WERI-Rb-1 (cell line): ENCODE results near the gene KIF1A.
"Not testable (repeated sequence)": the region's sequence is repeated elsewhere in the genome, so short reads cannot be mapped to it uniquely, and the experiment has no call there.

Source experiments
- DNase-seq: peaks from one replicate; pipeline ENCODE4 v3.0.0-alpha.2; 2020
- H3K27ac ChIP-seq: fragments of 250-450 bp; sonication (Bioruptor Pico); 2 replicates; pipeline ENCODE4 v1.5.1; 2020; ENCODE audit warnings: mild to moderate bottlenecking, moderate library complexity
- H3K27me3 ChIP-seq: fragments of 250-450 bp; sonication (Bioruptor Pico); 2 replicates; pipeline ENCODE4 v1.5.1; 2021; ENCODE audit warnings: mild to moderate bottlenecking, low read depth, moderate library complexity; ENCODE audit not compliant: insufficient read depth, severe bottlenecking
- H3K36me3 ChIP-seq: fragments of 250-450 bp; sonication (Bioruptor Pico); 2 replicates; pipeline ENCODE4 v1.5.1; 2020; ENCODE audit warnings: mild to moderate bottlenecking, moderate library complexity
- H3K4me3 ChIP-seq: 2 replicates; pipeline ENCODE4 v1.5.1; 2011; ENCODE audit warnings: low read depth, mild to moderate bottlenecking, control low read depth, low read length
- H3K9me3 ChIP-seq: fragments of 250-450 bp; sonication (Bioruptor Pico); 2 replicates; pipeline ENCODE4 v1.5.1; 2021; ENCODE audit warnings: mild to moderate bottlenecking, moderate library complexity; ENCODE audit not compliant: severe bottlenecking
- CTCF ChIP-seq: IDR thresholded peaks from 2 replicates; pipeline ENCODE4 v1.5.1; 2011; ENCODE audit warnings: low read depth, mild to moderate bottlenecking, control low read depth, inconsistent platforms, low read length

Gene KIF1A

DNA sequence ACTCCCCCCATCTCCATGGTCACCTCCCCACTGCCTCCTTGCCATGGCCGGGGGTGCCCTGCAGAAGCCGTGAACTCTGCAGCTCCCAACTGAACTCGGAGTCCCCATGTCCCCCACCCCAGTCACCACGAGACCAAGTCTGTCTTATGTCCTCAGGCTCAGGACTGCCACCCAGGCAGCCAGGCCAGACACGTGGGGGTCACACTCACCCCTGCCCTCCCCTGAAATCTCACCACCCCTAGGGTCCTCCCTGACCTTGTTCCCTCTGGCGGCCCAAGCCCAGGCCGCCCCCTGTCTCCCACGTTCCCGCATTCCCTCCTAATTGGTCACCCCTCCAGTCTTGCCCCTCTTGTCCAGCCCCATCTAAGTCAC, 117.4 kb downstream of the KIF1A start:
- H3K27me3 ChIP-seq = no peaks in the 10 kb centered on the region
- no peak for TF ChIP-seq CTCF
- DNase-seq = no peak
- no peak overlapping the region for H3K4me3 ChIP-seq
- no peak overlapping the region for H3K27ac ChIP-seq
- H3K9me3 ChIP-seq = no peaks in the 10 kb centered on the region
- H3K36me3 ChIP-seq = no peaks in the 10 kb centered on the region

- no peak for DNase-seq
- TF ChIP-seq CTCF = 0 out of 2 replicates have a peak, but pooled peaks have one; percentile 25
- no peaks in the 10 kb centered on the region for H3K36me3 ChIP-seq
- H3K27me3 ChIP-seq = no peaks in the 10 kb centered on the region
- H3K27ac ChIP-seq = no peak overlapping the region
- H3K9me3 ChIP-seq = no peaks in the 10 kb centered on the region
- no peak overlapping the region for H3K4me3 ChIP-seq
These were observed 118.0 kb downstream of the KIF1A start for GRCh38 chr2:240701736-240702639.

- Histone ChIP-seq H3K36me3 (no peaks in the 10 kb centered on the region), H3K27ac (no peak overlapping the region), H3K27me3 (no peaks in the 10 kb centered on the region), H3K9me3 (no peaks in the 10 kb centered on the region), H3K4me3 (no peak overlapping the region)
- no peak for TF ChIP-seq CTCF
- DNase-seq = no peak
These were observed 118.8 kb downstream of the KIF1A start for GRCh38 chr2:240701091-240701735.

DNA sequence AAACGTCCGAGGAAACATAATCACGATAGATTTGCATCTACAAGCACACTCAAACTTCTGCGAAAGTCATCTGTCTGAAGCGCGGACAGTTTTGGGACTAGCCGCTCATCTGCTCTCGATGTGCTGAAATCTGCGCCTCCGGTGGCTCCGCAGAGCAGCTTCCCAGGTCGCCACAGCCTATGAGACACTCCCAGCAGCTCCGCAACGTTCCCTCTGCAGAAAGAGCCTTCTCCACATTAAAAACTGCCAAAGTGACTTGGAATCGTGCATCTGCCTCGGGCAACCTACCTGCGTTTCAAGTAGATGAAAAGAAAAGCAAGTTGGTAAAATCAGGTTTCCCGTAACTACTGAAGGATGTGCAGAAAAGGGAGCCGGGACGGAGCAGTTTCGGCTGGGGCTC, 119.4 kb downstream of the KIF1A start:
- H3K4me3 ChIP-seq, H3K27me3 ChIP-seq, H3K27ac ChIP-seq, DNase-seq, H3K9me3 ChIP-seq, H3K36me3 ChIP-seq: not testable (repeated sequence)

DNA sequence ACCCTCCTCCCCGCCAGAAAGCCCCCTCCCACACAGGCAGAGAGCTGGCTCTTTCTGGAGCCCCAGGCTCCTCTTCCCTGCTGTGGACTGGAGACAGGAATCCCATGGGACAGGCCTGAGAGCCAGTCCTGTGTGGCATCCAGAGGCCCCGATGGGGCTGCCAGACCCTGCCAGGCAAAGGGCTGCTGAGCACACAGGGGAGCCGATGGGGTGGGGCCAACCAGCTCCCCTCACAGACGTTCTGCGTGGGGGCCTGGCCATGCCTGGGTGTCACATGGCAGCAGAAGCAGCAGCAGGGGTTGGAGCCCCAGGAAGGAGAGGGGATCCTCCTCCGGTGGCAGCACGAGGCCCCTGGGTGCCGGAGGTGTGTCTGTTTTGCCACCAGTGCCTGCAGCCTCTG, 120.2 kb downstream of the KIF1A start:
- not testable (repeated sequence) for H3K27me3 ChIP-seq, H3K4me3 ChIP-seq, H3K27ac ChIP-seq, DNase-seq, H3K9me3 ChIP-seq, H3K36me3 ChIP-seq

DNA sequence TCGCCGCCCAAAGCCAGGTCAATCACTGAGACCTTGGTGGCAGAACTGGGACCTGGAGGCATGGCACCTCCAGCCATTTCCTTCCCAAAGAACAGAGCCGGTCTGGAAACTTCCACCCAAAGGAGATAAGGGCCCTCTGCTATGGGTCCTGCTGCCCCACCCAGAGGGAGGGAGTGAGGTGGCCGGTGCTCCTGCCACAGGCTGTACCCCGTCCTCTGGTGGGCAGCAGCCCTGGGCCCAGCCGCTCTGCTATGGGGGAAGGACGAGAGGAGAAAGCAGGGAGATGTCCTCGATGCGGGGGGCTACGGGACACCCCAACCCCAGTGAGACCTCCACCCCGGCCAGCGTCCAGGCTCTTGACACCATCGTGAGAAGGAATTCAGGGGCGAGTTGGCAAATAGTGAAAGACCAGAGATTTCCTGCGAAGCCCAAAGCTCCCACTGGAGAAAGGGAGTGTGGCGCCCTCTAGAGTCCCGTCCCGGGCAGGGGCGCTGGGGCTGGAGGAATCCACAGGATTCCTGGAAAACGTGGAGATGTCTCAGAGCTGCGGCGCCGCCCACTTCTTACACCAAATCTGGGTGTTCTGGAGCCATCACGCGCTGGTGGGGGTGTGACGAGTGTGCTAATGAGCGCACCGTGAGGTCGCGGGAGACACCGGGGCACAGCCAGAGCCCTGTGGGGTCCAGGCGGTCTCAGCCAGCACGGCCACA, 121.0 kb downstream of the KIF1A start:
- not testable (repeated sequence) for H3K4me3 ChIP-seq, H3K27me3 ChIP-seq, H3K27ac ChIP-seq, H3K36me3 ChIP-seq, H3K9me3 ChIP-seq
- peak; percentile 11 for DNase-seq

DNA sequence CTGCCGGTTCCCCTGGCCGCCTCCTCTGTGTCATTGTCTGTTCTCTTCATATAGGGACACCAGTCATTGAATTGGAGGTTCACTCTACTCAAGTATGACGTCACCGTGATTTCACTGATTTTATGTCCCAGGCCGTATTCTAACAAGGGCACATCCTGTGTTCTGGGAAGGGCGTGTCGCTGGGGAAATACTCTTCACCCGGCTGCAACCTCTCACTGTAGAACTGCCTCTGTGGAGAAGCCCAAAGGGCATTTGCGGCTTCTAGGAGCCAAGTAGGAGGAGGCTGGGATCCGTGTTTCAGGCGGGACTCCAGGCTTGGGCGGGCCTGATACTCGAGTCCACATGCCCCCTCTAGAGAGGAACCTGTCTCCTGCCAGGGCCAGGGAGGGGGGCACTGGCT, 123.5 kb downstream of the KIF1A start:
- H3K36me3 ChIP-seq, H3K9me3 ChIP-seq, DNase-seq, H3K27ac ChIP-seq, H3K27me3 ChIP-seq, H3K4me3 ChIP-seq: not testable (repeated sequence)

DNA sequence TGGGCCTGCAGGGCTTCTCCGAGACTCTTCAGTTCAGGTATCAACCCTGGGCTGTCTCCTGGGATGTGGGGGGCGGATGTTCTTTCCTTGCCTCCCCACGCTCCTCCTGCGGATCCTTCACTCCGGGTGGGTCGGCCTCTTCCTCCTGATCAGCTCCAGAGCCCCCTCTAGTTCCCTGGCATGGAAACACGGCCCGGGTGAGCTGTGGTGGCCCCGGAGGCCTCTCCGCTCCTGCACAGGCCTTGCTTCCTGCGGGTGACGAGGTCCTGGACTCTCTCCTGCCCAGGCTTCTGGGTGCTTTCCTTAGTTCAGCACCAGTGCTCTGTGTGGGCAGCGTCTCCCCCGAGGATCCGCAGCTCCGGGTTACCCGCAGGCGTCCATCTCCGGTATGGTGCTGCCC, 124.4 kb downstream of the KIF1A start:
- DNase-seq = not testable (repeated sequence)

GRCh38 chr2:240694304-240694703, 125.7 kb downstream of the KIF1A start:
- H3K27me3 ChIP-seq, H3K4me3 ChIP-seq, H3K9me3 ChIP-seq, H3K27ac ChIP-seq, H3K36me3 ChIP-seq, DNase-seq: not testable (repeated sequence)

More for the DNA sequence above, 124.4 kb downstream of the KIF1A start:
- H3K36me3 ChIP-seq, H3K9me3 ChIP-seq, H3K27ac ChIP-seq, H3K27me3 ChIP-seq, H3K4me3 ChIP-seq: not testable (repeated sequence)

DNA sequence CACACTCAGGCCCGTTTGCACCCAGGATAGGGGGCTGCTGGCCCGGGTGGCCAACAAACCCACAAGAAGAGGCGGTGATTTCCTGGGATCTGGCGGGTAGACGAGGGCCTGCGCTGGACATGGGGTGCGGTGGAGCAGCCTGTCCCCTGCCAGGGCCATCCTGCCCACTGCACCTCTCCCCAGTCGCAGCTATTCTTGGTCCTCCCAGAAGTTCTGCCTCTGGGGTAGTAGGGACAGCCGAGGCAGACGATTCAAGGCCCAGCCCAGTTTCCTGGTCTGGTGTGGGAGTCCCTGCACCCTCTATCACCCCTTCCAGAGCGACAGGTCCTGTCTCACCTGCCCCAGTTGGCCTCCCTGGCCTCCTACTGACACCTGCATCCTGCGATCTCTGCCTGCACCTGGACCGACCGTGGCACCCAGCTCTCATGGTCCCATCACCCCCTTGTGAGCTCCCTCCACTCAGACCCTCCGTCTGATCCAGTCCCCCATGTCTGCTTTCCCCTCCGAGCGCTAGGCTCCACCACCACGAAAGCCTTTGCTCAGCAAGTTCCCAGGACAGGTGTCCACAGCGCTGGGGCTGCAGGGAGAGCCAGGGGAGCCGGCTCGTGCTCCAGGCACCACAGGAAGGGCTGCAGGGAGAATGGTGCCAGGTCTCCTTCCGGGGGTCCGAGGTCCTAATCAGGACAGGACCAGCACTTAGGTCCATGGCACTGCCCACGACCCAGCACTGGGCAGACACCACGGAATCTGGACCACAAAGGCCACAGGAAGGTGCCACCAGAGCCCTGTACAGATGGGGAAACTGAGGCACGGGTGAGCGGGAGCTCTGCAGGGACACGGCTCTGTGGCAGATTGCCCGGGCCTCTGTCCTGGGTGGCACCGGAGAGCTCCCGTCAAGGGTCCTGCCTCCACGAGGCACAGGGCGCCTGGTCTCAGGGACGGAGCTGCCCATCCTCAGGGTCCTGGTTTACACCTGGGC, 127.1 kb downstream of the KIF1A start:
- DNase-seq, H3K9me3 ChIP-seq, H3K4me3 ChIP-seq, H3K27me3 ChIP-seq, H3K36me3 ChIP-seq, H3K27ac ChIP-seq: not testable (repeated sequence)
